Measurements from ENCODE around the gene AP1B1. TPM values are rescaled to one million over a fixed set of nuclear protein-coding genes. Genes with fewer than 3 reads are reported as not detected.

Gene AP1B1
- total and polyA plus RNA-seq, 2 of the 13 experiments (the other 11 are each of a cell fraction or from before 2014, with no cell fraction given) = 26.6 to 29.7 TPM

Small RNAs within 50 kb of the gene (microRNA-seq; reads per million reads assigned to microRNA genes)
- 2.6 reads per million, percentile 16 among the genes with 10 or more reads in this experiment for gene MIR3653

Small RNAs within 50 kb of the gene (small RNA-seq; reads per million reads assigned to genes)
- 0 reads per million in 3 experiments for gene AC000041.1 (ENCODE audit: insufficient read depth in 2 of 3, insufficient read length in 3 of 3, low read depth in 2 of 3, low replicate concordance in 1 of 3)
- gene MIR3653 (ENCODE audit: insufficient read depth in 2 of 3, insufficient read length in 3 of 3, low read depth in 2 of 3, low replicate concordance in 1 of 3) = 0 reads per million in 3 experiments

Other genes starting within 250 kb of the AP1B1 start
- gene EMID1, start 182.7 kb downstream of the AP1B1 start, total RNA-seq (2016; rRNA removed; fragmentation: Illumina TruSeq; extraction: Trizol) = 0.21 and 0.82 TPM in 2 replicates
- gene EMID1, start 182.7 kb downstream of the AP1B1 start, polyA plus RNA-seq (2011; rRNA removed) = 0.45 and 0.81 TPM in 2 replicates
- 12.6 and 26.7 TPM in 2 replicates for gene RHBDD3, start 120.6 kb downstream of the AP1B1 start, total RNA-seq (2016; rRNA removed; fragmentation: Illumina TruSeq; extraction: Trizol)
- 12.1 and 21.0 TPM in 2 replicates for gene RHBDD3, start 120.6 kb downstream of the AP1B1 start, polyA plus RNA-seq (2011; rRNA removed)
- gene EWSR1, start 120.3 kb downstream of the AP1B1 start, total RNA-seq (2016; rRNA removed; fragmentation: Illumina TruSeq; extraction: Trizol) = 167 and 211 TPM in 2 replicates
- 326 and 401 TPM in 2 replicates for gene EWSR1, start 120.3 kb downstream of the AP1B1 start, polyA plus RNA-seq (2011; rRNA removed)
- 2.6 and 3.3 TPM in 2 replicates for gene GAS2L1, start 81.9 kb downstream of the AP1B1 start, total RNA-seq (2016; rRNA removed; fragmentation: Illumina TruSeq; extraction: Trizol)
- gene GAS2L1, start 81.9 kb downstream of the AP1B1 start, polyA plus RNA-seq (2011; rRNA removed) = 1.8 and 2.2 TPM in 2 replicates
- gene RASL10A, start 72.9 kb downstream of the AP1B1 start, total RNA-seq (2016; rRNA removed; fragmentation: Illumina TruSeq; extraction: Trizol) = 0.22 TPM in 1 of 2 replicates, not detected in the other
- 0.05 and 0.08 TPM in 2 replicates for gene RASL10A, start 72.9 kb downstream of the AP1B1 start, polyA plus RNA-seq (2011; rRNA removed)
- not detected in 2 replicates for gene RFPL1, start 50.0 kb upstream of the AP1B1 start, total RNA-seq (2016; rRNA removed; fragmentation: Illumina TruSeq; extraction: Trizol)
- gene RFPL1, start 50.0 kb upstream of the AP1B1 start, polyA plus RNA-seq (2011; rRNA removed) = not detected in 2 replicates
- gene NEFH, start 91.6 kb upstream of the AP1B1 start, total RNA-seq (2016; rRNA removed; fragmentation: Illumina TruSeq; extraction: Trizol) = not detected in 2 replicates
- not detected in 2 replicates for gene NEFH, start 91.6 kb upstream of the AP1B1 start, polyA plus RNA-seq (2011; rRNA removed)
- gene THOC5, start 165.2 kb upstream of the AP1B1 start, total RNA-seq (2016; rRNA removed; fragmentation: Illumina TruSeq; extraction: Trizol) = 46.7 and 53.5 TPM in 2 replicates
- gene THOC5, start 165.2 kb upstream of the AP1B1 start, polyA plus RNA-seq (2011; rRNA removed) = 45.8 and 65.2 TPM in 2 replicates
- 159 and 167 TPM in 2 replicates for gene NIPSNAP1, start 192.5 kb upstream of the AP1B1 start, total RNA-seq (2016; rRNA removed; fragmentation: Illumina TruSeq; extraction: Trizol)
- gene NIPSNAP1, start 192.5 kb upstream of the AP1B1 start, polyA plus RNA-seq (2011; rRNA removed) = 203 and 212 TPM in 2 replicates
- gene NF2, start 215.1 kb upstream of the AP1B1 start, total RNA-seq (2016; rRNA removed; fragmentation: Illumina TruSeq; extraction: Trizol) = 33.3 and 45.3 TPM in 2 replicates
- 8.8 and 9.3 TPM in 2 replicates for gene NF2, start 215.1 kb upstream of the AP1B1 start, polyA plus RNA-seq (2011; rRNA removed)

Data from HepG2 (cell line).